HG03108 (cell line): ENCODE measurements around the gene SUN1.

ENCODE experiments used
- ATAC-seq: cut with Tn5 transposase; IDR thresholded peaks from one replicate; pipeline ENCODE4 v1.9.1; 2021; ENCODE audit warnings: moderate library complexity; ENCODE audit not compliant: unreplicated experiment

SUN1 gene

GRCh38 chr7:875476-876076 is 43.3 kb downstream of the SUN1 start:
- ATAC-seq = no peak

GRCh38 chr7:876077-876971 is 44.0 kb downstream of the SUN1 start, which contains the start of gene GET4:
TSS of gene GET4 (plus strand) at chr7:876554. CDS start at chr7:876646, 92 bp downstream.
- ATAC-seq = peak; percentile 67

GRCh38 chr7:876972-877311 is 44.7 kb downstream of the SUN1 start:
- ATAC-seq = no peak

GRCh38 chr7:877312-878232 is 45.3 kb downstream of the SUN1 start:
- ATAC-seq = no peak

GRCh38 chr7:879093-879492 is 46.8 kb downstream of the SUN1 start:
- no peak for ATAC-seq

GRCh38 chr7:879706-880105 is 47.4 kb downstream of the SUN1 start:
- ATAC-seq = no peak

- ATAC-seq = no peak
Measured at GRCh38 chr7:880450-880849, 48.2 kb downstream of the SUN1 start.

GRCh38 chr7:881441-882234 is 49.4 kb downstream of the SUN1 start:
- no peak for ATAC-seq

- ATAC-seq = no peak
Measured at GRCh38 chr7:882336-883035, 50.2 kb downstream of the SUN1 start.

- ATAC-seq = no peak
Measured at GRCh38 chr7:883055-884021, 51.1 kb downstream of the SUN1 start.

GRCh38 chr7:884191-885003 is 52.1 kb downstream of the SUN1 start:
- ATAC-seq = no peak

GRCh38 chr7:885261-885892 is 53.1 kb downstream of the SUN1 start:
- no peak for ATAC-seq

- ATAC-seq = no peak
Measured at GRCh38 chr7:885893-886625, 53.8 kb downstream of the SUN1 start.

- no peak for ATAC-seq
Measured at GRCh38 chr7:886626-887487, 54.6 kb downstream of the SUN1 start.

- ATAC-seq = no peak
Measured at GRCh38 chr7:887488-887820, 55.2 kb downstream of the SUN1 start.
